GM19351 (cell line): ENCODE results near the gene LRRC58.
"Not testable (repeated sequence)": the region's sequence is repeated elsewhere in the genome, so short reads cannot be mapped to it uniquely, and the experiment has no call there.

ENCODE experiments used
- ATAC-seq: cut with Tn5 transposase; IDR thresholded peaks from one replicate; pipeline ENCODE4 v1.9.1; 2021; ENCODE audit warnings: mild to moderate bottlenecking, moderate library complexity; ENCODE audit not compliant: unreplicated experiment

The LRRC58 gene

GRCh38 chr3:120341658-120342346 lies 7.4 kb downstream of the LRRC58 start:
- no peak for ATAC-seq

GRCh38 chr3:120339362-120339761 lies 9.8 kb downstream of the LRRC58 start:
- no peak for ATAC-seq

GRCh38 chr3:120338517-120338916 lies 10.6 kb downstream of the LRRC58 start:
- ATAC-seq: peak; percentile 43

- no peak for ATAC-seq
These were observed 16.5 kb downstream of the LRRC58 start for GRCh38 chr3:120332646-120333045.

GRCh38 chr3:120331076-120331475 lies 18.1 kb downstream of the LRRC58 start:
- ATAC-seq: no peak

- no peak for ATAC-seq
These were observed 22.4 kb downstream of the LRRC58 start for GRCh38 chr3:120326784-120327183.

GRCh38 chr3:120324190-120324589 lies 25.0 kb downstream of the LRRC58 start:
- no peak for ATAC-seq

GRCh38 chr3:120323761-120324160 lies 25.4 kb downstream of the LRRC58 start:
- ATAC-seq: not testable (repeated sequence)

- no peak for ATAC-seq
These were observed 37.0 kb downstream of the LRRC58 start for GRCh38 chr3:120311863-120312794.

- no peak for ATAC-seq
These were observed 42.4 kb downstream of the LRRC58 start for GRCh38 chr3:120306519-120307455.

GRCh38 chr3:120304616-120305015 lies 44.5 kb downstream of the LRRC58 start:
- ATAC-seq: no peak

GRCh38 chr3:120302361-120302760 lies 46.8 kb downstream of the LRRC58 start:
- ATAC-seq: no peak

- no peak for ATAC-seq
These were observed 48.2 kb downstream of the LRRC58 start for GRCh38 chr3:120300971-120301370.

- no peak for ATAC-seq
These were observed 49.8 kb downstream of the LRRC58 start for GRCh38 chr3:120299403-120299802.

- ATAC-seq: no peak
These were observed 50.2 kb downstream of the LRRC58 start for GRCh38 chr3:120298996-120299395.

GRCh38 chr3:120291552-120291951 lies 57.6 kb downstream of the LRRC58 start:
- not testable (repeated sequence) for ATAC-seq

- no peak for ATAC-seq
These were observed 59.5 kb downstream of the LRRC58 start for GRCh38 chr3:120289636-120290035.

- ATAC-seq: no peak
These were observed 62.7 kb downstream of the LRRC58 start for GRCh38 chr3:120286465-120286864.

- no peak for ATAC-seq
These were observed 63.7 kb downstream of the LRRC58 start for GRCh38 chr3:120285508-120285841.

GRCh38 chr3:120284747-120285507 lies 64.2 kb downstream of the LRRC58 start, which contains the start of gene GPR156:
Gene GPR156 (minus strand): TSS chr3:120285222. CDS start chr3:120244098, 41,124 bp downstream.
- no peak for ATAC-seq
